H1 (cell line): ENCODE results near the gene SLC4A1. TPM values are rescaled to one million over a fixed set of nuclear protein-coding genes. Genes with fewer than 3 reads are reported as not detected.

Experiments used
- NANOG ChIP-seq: IDR thresholded peaks from 2 replicates; pipeline ENCODE4 v1.6.1; 2011; ENCODE audit warnings: low read length, low read depth, mild to moderate bottlenecking, inconsistent platforms; ENCODE audit not compliant: insufficient read depth, poor library complexity, severe bottlenecking
- TEAD4 ChIP-seq: IDR thresholded peaks from 2 replicates; pipeline ENCODE4 v1.6.1; 2012; ENCODE audit warnings: low read depth, low read length, inconsistent platforms, mixed read lengths
- polyA plus RNA-seq, 7 experiments: library from polyadenylated mRNA; depleted of rRNA in 3 of 7; stranded (reverse) in 5 of 7; unstranded in 2 of 7; fragments of >200 nt in 5 of 7; fragments of 200-250 nt in 2 of 7; gene quantifications; 1 replicate in 5 of 7; 2 replicates in 1 of 7; 4 replicates in 1 of 7; pipeline versions ENCODE4 v1.2.1 to v1.2.3, GENCODE V29; 2011 to 2013; ENCODE audit warnings: missing spikeins in 2 of 7, mixed read lengths in 2 of 7
- total RNA-seq: library from RNA; stranded (reverse); fragmentation: NEBNext Ultra II Directional; extraction: Animal tissue kit (Norgen Biotek cat#: 25700); gene quantifications from 2 replicates; pipeline ENCODE4 v1.2.1, GENCODE V29; 2021

SLC4A1 gene
- total and polyA plus RNA-seq, 2 of the 8 experiments (the other 6 are each of a cell fraction or from before 2014, with no cell fraction given), result 0.08 TPM; not detected in 1

DNA sequence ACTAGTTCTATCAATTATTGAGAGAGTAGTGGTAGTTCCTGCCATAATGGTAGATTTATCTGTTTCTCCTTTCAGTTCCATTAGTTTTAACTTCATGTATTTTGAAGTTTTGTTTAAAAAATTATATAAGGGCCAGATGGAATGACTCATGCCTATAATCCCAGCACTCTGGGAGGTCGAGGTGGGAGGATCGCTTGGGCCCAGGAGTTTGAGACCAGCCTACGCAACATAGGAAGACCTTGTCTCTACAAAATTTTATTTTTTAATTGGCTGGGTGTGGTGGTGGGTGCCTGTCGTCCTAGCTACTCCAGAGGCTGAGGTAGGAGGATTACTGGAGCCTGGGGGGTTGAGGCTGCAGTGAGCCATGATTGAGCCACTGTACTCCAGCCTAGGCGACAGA, 34.4 kb downstream of the SLC4A1 start (continued):
- TF ChIP-seq NANOG, result no peak
- TF ChIP-seq TEAD4, result no peak
